Measurements from ENCODE around the gene GALNT8.
"Not testable (repeated sequence)": the region's sequence is repeated elsewhere in the genome, so short reads cannot be mapped to it uniquely, and the experiment has no call there.

The GALNT8 gene

GRCh38 chr12:4743046-4743445 lies 22.8 kb downstream of the GALNT8 start:
- TF ChIP-seq, protein P1, sequence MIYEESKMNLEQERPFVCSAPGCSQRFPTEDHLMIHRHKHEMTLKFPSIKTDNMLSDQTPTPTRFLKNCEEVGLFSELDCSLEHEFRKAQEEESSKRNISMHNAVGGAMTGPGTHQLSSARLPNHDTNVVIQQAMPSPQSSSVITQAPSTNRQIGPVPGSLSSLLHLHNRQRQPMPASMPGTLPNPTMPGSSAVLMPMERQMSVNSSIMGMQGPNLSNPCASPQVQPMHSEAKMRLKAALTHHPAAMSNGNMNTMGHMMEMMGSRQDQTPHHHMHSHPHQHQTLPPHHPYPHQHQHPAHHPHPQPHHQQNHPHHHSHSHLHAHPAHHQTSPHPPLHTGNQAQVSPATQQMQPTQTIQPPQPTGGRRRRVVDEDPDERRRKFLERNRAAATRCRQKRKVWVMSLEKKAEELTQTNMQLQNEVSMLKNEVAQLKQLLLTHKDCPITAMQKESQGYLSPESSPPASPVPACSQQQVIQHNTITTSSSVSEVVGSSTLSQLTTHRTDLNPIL (CRISPR knock-in tag; IDR thresholded peaks at IDR 0.05; ENCODE audit: low read depth) = no peak
- no peak for ATAC-seq

- no peak for TF ChIP-seq TCF4 (CRISPR knock-in tag; IDR thresholded peaks at IDR 0.05; ENCODE audit: borderline replicate concordance)
- TF ChIP-seq ARNTL (CRISPR knock-in tag; IDR thresholded peaks at IDR 0.05; ENCODE audit: borderline replicate concordance, low read depth) = no peak
- no peak for TF ChIP-seq ESRRG (CRISPR knock-in tag; IDR thresholded peaks at IDR 0.05)
- TF ChIP-seq CSDC2 (CRISPR knock-in tag; IDR thresholded peaks at IDR 0.05) = no peak
- TF ChIP-seq, protein P1 (CRISPR knock-in tag; IDR thresholded peaks at IDR 0.05; ENCODE audit: low read depth) = no peak
- no peak for TF ChIP-seq SNAI2 (CRISPR knock-in tag; IDR thresholded peaks at IDR 0.05)
- no peak for TF ChIP-seq PPARA (CRISPR knock-in tag; IDR thresholded peaks at IDR 0.05; ENCODE audit: borderline replicate concordance)
- no peak for TF ChIP-seq ZNF70 (CRISPR knock-in tag; IDR thresholded peaks at IDR 0.05)
- TF ChIP-seq RARB (CRISPR knock-in tag; IDR thresholded peaks at IDR 0.05) = no peak
- TF ChIP-seq ZFP3 (CRISPR knock-in tag; IDR thresholded peaks at IDR 0.05) = no peak
- no peak for TF ChIP-seq ISL1 (CRISPR knock-in tag; IDR thresholded peaks at IDR 0.05)
- no peak for TF ChIP-seq ZNF8 (CRISPR knock-in tag; IDR thresholded peaks at IDR 0.05)
Measured at GRCh38 chr12:4744709-4745108, 24.5 kb downstream of the GALNT8 start.

DNA sequence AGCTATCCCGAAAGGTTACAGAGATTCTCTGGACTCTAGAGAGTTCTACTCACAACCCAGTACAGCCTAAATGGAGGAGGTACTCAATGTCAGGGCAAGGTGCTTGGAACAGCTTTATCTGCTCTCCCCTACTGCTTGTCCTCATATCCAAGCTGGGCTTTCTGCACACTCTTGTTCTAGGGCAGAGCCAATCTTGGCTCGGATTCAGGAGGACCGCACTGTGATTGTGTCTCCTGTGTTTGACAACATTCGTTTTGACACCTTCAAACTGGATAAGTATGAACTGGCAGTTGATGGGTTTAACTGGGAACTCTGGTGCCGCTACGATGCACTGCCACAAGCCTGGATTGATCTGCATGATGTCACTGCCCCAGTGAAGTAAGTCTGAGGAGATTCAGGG lies 25.0 kb downstream of the GALNT8 start:
- no peak for ATAC-seq
- TF ChIP-seq ESRRG (CRISPR knock-in tag; IDR thresholded peaks at IDR 0.05) (no peak), TSHZ2 (CRISPR knock-in tag; IDR thresholded peaks at IDR 0.05) (no peak), GLIS3 (CRISPR knock-in tag; IDR thresholded peaks at IDR 0.05) (no peak), CSDC2 (CRISPR knock-in tag; IDR thresholded peaks at IDR 0.05) (no peak), ZNF70 (CRISPR knock-in tag; IDR thresholded peaks at IDR 0.05) (no peak), PPARA (CRISPR knock-in tag; IDR thresholded peaks at IDR 0.05; ENCODE audit: borderline replicate concordance) (no peak), ZC3H10 (CRISPR knock-in tag; IDR thresholded peaks at IDR 0.05) (no peak), SNAI2 (CRISPR knock-in tag; IDR thresholded peaks at IDR 0.05) (no peak), OSR1 (CRISPR knock-in tag; IDR thresholded peaks at IDR 0.05) (no peak), ZNF8 (CRISPR knock-in tag; IDR thresholded peaks at IDR 0.05) (no peak), TOX (CRISPR knock-in tag; IDR thresholded peaks at IDR 0.05; ENCODE audit: borderline replicate concordance) (no peak), ISL1 (CRISPR knock-in tag; IDR thresholded peaks at IDR 0.05) (no peak), RARB (CRISPR knock-in tag; IDR thresholded peaks at IDR 0.05) (no peak), ZFP3 (CRISPR knock-in tag; IDR thresholded peaks at IDR 0.05) (no peak)
- TF ChIP-seq, protein P2, sequence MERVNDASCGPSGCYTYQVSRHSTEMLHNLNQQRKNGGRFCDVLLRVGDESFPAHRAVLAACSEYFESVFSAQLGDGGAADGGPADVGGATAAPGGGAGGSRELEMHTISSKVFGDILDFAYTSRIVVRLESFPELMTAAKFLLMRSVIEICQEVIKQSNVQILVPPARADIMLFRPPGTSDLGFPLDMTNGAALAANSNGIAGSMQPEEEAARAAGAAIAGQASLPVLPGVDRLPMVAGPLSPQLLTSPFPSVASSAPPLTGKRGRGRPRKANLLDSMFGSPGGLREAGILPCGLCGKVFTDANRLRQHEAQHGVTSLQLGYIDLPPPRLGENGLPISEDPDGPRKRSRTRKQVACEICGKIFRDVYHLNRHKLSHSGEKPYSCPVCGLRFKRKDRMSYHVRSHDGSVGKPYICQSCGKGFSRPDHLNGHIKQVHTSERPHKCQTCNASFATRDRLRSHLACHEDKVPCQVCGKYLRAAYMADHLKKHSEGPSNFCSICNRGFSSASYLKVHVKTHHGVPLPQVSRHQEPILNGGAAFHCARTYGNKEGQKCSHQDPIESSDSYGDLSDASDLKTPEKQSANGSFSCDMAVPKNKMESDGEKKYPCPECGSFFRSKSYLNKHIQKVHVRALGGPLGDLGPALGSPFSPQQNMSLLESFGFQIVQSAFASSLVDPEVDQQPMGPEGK (CRISPR knock-in tag; IDR thresholded peaks at IDR 0.05; ENCODE audit: borderline replicate concordance) = no peak
- TF ChIP-seq, protein P3, sequence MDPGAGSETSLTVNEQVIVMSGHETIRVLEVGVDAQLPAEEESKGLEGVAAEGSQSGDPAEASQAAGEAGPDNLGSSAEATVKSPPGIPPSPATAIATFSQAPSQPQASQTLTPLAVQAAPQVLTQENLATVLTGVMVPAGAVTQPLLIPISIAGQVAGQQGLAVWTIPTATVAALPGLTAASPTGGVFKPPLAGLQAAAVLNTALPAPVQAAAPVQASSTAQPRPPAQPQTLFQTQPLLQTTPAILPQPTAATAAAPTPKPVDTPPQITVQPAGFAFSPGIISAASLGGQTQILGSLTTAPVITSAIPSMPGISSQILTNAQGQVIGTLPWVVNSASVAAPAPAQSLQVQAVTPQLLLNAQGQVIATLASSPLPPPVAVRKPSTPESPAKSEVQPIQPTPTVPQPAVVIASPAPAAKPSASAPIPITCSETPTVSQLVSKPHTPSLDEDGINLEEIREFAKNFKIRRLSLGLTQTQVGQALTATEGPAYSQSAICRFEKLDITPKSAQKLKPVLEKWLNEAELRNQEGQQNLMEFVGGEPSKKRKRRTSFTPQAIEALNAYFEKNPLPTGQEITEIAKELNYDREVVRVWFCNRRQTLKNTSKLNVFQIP (CRISPR knock-in tag; IDR thresholded peaks at IDR 0.05; ENCODE audit: borderline replicate concordance, low read depth) = no peak
- TF ChIP-seq, protein P4, sequence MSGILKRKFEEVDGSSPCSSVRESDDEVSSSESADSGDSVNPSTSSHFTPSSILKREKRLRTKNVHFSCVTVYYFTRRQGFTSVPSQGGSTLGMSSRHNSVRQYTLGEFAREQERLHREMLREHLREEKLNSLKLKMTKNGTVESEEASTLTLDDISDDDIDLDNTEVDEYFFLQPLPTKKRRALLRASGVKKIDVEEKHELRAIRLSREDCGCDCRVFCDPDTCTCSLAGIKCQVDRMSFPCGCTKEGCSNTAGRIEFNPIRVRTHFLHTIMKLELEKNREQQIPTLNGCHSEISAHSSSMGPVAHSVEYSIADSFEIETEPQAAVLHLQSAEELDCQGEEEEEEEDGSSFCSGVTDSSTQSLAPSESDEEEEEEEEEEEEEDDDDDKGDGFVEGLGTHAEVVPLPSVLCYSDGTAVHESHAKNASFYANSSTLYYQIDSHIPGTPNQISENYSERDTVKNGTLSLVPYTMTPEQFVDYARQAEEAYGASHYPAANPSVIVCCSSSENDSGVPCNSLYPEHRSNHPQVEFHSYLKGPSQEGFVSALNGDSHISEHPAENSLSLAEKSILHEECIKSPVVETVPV (CRISPR knock-in tag; IDR thresholded peaks at IDR 0.05) = no peak

More at GRCh38 chr12:4744709-4745108, 24.5 kb downstream of the GALNT8 start:
- ATAC-seq = no peak

DNA sequence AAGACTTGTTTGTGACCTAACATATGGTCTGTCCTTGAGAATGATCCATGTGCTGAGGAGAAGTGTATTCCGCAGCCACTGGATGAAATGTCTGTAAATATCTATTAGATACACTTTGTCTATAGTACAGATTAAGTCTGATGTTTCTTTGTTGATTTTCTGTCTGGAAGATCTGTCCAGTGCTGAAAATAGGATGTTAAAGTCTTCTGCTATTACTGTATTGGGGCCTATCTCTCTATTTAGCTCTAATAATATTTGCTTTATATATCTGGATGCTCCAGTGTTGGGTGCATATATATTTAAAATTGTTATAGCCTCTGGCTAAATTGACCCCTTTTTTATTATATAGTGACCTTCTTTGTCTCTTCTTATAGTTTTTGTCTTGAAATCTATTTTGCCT lies 31.5 kb downstream of the GALNT8 start:
- not testable (repeated sequence) for ATAC-seq
